ENCODE data around the gene CACNA1A.
"Not testable (repeated sequence)": the region's sequence is repeated elsewhere in the genome, so short reads cannot be mapped to it uniquely, and the experiment has no call there.

Gene CACNA1A

DNA sequence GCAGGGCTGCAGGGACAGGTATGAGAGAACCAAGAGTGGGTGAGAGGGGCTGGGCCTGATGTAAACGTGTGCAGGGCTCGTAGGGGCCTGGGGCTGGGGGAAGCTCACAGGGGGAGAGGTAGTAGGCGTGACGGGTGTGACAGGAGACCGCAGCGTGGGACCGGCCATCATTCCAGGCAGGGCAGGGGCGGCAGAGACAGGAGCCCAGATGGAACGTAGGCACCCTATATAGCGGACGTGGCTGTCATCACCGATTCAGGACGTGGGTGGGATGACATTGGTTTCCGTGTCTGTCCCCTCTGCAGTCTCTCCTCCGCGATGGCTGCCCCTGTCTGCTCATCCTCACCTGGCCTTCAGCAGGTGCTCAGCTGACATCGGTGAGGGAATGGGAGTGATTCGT lies 307.6 kb downstream of the CACNA1A start:
- DNase-seq (ENCODE audit: low spot score), result no peak

DNA sequence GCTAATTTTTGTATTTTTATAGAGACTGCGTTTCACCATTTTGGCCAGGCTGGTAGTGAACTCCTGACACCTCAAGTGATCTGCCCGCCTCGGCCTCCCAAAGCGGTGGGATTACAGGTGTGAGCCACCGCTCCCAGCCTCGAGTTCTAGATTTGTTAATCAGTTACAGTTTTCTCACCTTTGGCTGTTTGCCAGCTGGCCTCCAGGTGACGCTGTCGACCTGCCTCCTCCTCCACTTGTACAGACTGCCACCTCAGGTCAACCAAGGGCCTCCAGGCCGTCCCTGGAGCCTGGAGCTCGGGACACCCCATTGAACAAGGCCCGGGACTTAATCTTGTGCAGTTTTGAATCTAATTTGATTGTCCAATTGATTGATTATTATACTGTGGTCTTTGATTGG lies 310.6 kb downstream of the CACNA1A start:
- DNase-seq (ENCODE audit: low spot score), result peak; percentile 19

DNA sequence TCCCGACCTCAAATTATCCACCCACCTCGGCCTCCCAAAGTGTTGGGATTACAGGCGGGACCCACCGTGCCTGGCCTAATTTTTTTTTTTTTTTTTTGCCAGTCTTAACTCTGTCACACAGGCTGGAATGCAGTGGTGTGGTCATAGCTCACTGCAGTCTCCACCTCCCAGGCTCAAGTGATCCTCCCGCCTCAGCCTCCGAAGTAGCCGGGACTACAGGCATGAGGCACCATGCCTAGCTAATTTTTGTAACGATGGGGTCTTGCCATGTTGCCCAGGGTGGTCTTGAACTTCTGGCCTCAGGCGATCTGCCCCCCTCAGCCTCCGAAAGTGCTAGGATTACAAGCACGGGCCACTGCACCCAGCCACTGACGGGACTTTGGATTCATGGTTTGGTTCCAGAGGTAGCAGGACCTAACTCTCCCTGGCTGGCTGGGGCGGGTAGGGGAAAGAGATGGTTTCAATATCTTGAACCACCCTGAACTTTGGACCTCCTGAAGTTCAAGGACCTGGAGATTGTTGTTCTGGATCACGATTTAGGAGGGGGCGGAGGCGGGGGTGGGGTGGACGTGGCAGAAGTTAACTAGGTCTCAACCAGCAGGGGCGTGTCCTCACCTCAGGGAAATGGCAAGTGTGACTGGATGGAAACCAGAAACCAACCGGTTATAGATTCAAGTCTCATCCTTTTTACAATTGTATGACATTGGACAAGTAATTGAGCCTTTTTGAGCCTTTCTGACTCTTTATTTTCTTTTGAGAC lies 315.3 kb downstream of the CACNA1A start:
- DNase-seq (ENCODE audit: low spot score), result no peak

DNA sequence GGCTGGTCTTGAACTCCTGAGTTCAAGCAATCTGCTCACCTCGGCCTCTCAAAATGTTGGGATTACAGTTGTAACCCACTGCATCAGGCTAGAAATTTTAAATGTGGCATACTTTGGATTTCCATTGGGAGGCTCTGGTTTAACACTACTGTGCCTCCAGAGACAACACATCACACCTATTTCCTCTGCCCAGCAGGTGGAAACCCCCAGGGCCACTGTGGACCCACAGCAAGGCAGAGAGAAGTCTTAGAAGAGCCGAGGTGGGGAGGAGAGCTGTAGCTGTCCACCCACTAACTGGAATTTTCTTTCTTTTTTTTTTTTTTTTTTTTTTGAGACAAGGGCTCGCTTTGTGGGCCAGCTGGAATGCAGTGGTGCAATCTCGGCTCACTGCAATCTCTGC lies 316.7 kb downstream of the CACNA1A start:
- no peak for DNase-seq (ENCODE audit: low spot score)

DNA sequence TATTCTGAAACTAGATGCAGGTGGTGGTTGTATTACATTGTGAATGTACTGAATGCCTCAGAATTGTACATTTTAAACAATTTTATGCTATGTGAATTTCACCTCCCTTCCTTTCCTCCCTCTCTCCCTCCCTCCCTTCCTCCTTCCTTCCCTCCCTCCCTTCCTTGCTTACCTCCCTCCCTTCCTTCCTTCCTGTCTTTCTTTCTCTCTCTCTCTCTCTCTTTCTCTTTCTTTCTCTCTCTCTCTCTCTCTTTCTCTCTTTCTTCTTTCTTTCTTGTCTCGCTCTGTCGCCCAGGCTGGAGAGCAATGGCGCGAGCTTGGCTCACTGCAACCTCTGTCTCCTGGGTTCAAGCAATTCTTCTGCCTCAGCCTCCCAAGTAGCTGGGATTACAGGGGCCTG lies 318.9 kb downstream of the CACNA1A start:
- DNase-seq (ENCODE audit: low spot score), result no peak

DNA sequence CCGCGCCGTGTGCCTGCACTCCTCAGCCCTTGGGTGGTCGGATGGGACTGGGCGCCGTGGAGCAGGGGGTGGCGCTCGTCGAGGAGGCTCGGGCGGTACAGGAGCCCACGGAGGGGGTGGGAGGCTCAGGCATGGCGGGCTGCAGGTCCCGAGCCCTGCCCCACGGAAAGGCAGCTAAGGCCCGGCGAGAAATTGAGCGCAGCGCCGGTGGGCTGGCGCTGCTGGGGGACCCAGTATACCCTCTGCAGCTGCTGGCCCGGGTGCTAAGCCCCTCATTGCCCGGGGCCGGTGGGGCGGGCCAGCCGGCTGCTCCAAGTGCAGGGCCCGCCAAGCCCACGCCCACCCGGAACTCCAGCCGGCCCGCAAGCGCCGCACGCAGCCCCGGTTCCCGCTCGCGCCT lies 319.6 kb downstream of the CACNA1A start:
- not testable (repeated sequence) for DNase-seq (ENCODE audit: low spot score)

DNA sequence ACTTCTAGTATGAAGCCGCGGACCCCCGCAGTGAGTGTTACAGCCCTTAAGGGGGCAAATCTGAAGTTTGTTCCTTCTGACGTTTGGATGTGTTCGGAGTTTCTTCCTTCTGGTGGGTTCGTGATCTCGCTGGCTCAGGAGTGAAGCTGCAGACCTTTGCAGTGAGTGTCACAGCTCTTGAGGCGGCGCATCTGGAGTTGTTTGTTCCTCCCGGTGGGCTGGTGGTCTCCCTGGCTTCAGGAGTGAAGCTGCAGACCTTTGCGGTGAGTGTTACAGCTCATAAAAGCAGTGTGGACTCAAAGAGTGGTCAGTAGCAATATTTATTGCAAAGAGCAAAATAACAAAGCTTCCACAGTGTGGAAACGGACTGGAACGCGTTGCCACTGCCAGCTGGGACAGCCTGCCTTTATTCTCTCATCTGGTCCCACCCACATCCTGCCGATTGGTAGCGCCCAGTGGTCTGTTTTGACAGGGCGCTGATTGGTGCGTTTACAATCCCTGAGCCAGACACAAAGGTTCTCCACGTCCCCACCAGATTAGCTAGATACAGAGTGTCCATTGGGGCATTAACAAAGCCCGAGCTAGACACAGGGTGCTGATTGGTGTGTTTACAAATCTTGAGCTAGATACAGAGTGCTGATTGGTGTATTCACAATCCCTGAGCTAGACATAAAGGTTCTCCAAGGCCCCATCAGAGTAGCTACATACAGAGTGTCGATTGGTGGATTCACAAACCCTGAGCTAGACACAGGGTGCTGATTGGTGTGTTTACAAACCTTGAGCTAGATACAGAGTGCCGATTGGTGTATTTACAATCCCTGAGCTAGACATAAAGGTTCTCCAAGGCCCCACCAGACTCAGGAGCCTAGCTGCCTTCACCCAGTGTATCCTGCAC lies 320.3 kb downstream of the CACNA1A start:
- DNase-seq (ENCODE audit: low spot score), result not testable (repeated sequence)

DNA sequence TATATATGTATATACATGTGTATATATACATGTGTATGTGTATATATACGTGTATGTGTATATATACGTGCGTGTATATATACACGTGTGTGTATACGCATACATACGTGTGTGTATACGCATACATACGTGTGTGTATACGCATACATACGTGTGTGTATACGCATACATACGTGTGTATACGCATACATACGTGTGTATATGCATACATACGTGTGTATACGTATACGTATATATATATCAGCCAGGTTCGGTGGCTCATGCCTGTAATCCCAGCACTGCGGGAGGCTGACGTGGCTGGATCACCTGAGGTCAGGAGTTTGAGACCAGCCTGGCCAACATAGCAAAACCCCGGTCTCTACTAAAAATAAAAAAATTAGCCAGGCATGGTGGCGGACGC lies 321.4 kb downstream of the CACNA1A start:
- not testable (repeated sequence) for DNase-seq (ENCODE audit: low spot score)

DNA sequence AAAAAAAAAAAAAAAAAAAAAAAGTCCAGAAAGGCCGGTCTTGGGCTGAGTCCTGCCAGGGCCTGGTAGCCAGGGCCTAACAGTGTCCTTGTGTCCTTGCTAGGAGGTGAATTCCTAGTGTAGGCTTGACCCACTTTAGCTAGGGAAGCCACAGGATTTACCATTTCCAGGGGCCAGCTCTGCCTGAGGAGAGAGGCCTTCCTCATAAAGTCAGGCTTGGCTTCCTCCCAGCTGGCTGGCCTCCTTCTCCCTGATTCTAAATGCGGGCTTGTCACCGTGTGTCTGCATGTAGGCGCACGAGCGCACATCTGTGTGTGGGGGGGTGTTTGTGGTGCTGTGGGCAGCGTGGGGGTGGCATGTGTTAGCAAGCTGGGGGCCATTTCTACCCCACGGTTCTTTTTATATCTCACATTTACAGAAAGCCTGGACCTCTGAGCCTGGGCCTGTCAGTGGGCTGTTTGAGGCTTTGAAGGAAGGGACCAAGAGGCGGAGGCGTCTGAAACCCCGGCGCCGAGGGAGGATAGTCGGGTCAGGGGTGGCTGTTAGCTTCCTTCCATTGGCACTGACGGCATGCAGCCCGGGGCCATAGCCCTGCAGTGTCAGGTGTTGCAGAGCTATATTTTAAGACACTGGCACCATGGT lies 324.4 kb downstream of the CACNA1A start:
- no peak for DNase-seq (ENCODE audit: low spot score)

DNA sequence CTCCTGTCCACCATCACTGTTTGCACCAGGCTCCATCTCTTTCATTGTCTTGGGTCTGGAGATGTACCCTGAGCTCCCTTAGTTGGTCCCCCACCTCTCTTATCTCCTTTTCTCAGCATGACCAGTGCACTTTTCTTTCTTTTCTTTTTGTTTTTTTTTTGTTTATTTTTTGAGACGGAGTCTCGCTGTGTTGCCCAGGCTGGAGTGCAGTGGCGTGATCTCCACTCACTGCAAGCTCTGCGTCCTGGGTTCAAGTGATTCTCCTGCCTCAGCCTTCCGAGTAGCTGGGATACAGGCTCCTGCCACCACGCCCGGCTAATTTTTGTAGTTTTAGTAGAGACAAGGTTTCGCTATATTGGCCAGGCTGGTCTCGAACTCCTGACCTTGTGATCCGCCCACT lies 328.0 kb downstream of the CACNA1A start:
- not testable (repeated sequence) for DNase-seq (ENCODE audit: low spot score)

DNA sequence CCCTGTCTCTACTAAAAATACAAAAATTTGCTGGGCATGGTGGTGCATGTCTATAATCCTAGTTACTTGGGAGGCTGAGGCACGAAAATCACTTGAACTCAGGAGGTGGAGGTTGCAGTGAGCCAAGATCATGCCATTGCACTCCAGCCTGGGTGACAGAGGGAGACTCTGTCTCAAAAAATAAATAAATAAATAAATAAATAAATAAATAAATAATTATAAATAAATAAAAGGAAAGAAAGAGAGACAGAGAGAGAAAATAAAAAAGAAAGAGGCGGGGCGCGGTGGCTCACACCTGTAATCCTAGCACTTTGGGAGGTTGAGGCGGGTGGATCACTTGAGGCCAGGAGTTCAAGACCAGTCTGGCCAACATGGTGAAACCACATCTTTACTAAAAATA lies 328.7 kb downstream of the CACNA1A start:
- DNase-seq (ENCODE audit: low spot score), result not testable (repeated sequence)

DNA sequence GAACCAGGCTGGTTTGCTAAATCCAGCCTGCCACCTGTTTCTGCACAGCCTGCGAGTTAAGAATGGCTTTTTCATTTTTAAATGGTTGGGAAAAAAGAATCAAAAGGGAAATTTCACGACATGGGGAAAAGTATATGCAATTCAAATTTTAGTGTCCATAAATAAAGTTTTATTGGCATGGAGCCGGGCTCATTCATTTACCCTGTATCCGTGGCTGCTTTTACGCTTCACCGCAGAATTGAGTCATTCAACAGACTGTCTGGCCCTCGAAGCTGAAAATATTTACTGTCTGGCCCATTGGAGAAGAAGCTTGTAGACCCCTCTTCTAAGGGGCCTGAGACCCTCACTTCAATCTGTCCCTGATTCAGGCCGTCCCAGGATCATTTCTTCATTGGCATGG lies 329.9 kb downstream of the CACNA1A start:
- DNase-seq (ENCODE audit: low spot score), result no peak

DNA sequence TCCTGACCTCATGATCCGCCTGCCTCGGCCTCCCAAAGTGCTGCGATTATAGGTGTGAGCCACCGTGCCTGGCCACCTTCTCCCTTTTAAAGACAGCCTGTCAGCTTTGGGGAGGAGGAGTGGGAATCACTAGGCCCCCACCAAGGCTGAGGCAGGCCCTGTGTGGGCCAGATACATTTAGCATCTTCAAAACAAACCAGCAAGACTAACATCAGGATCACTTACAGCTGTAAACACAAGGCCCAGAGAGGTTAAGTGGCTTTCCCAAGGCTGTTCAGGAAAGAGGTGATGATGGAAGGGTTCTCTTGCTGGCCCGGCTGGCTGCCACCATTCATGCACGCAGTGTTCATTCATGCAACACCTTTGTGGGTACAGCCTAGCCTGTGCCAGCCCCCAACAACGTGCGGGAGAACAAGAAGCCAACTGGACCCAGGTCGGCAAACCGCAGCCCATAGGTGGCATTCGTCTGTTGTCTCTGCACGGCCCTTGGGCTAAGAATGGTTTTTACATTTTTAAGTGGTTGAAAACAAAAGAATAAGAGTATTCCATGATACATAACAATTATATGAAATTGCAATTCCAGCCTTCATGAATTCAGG lies 333.0 kb downstream of the CACNA1A start:
- no peak for DNase-seq (ENCODE audit: low spot score)

DNA sequence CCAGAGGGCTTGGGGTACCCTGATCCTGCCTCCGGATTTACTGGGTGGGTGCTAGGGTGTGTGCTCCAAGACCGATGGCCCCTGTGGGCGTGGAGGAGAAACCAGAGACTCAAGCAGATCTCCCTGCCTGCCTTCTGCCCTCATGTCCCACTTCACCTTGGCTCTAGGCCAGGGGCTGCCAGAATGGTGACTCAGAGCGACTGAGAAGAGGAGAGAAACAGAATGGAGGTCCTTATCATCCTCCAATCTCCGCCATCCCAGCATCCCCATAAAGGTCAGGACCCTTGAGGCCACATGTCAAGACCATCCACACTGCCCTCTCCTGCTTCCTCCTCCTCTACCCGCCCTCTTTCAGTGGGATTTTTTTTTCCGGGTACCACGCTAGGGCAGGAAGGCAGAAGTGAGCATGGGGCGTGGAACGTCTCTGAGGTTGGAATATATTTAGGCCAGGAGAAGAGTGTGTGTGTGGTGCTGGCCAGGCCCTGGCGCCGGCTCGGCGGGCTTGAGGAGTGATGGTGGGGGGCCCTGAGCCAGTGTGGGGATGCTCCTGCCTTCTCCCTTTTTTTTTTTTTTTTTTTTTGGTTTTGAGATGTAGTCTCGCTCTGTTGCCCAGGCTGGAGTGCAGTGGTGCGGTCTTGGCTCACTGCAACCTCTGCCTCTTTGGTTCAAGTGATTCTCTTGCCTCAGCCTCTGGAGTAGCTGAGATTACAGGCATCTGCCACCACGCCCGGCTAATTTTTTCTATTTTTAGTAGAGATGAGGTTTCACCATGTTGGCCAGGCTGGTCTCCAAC lies 333.7 kb downstream of the CACNA1A start:
- peak; percentile 42 for DNase-seq (ENCODE audit: low spot score)

DNA sequence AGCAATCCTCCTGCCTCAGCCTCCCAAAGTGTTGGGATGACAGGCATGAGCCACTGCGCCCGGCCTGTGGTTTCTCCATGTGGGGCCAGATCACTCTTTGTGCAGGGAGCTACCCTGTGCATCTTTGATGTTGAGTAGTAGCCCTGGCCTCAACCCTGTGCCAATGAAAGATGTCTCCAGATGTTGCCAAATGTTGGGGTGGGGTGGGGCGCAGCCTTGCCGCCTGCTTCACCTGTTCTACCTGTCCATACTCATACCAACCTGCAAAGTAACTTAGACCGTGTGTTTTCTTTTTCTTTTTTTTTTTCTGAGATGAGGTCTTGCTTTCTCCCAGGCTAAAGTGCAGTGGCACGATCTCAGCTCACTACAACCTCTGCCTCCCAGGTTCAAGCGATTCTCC lies 335.1 kb downstream of the CACNA1A start:
- DNase-seq (ENCODE audit: low spot score), result no peak

DNA sequence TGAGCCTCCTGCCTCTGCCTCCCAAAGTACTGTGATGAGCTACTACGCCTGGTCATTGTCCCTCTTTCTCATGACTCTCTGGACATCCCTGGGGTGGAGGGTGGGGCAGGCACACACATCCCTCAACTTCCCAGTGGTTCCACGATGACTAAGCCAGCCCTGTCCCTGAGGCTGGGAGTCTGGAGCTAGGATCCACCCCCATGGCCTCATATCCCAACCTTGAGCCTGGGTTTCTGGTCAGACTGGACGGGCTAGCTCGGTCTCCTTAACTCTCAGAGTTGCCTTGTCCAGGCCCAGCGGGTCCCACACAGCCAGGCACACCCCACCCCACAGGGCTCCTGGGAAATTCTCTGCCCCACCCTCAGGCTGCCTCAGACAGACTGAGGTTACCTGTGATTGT lies 336.5 kb downstream of the CACNA1A start:
- DNase-seq (ENCODE audit: low spot score), result no peak

DNA sequence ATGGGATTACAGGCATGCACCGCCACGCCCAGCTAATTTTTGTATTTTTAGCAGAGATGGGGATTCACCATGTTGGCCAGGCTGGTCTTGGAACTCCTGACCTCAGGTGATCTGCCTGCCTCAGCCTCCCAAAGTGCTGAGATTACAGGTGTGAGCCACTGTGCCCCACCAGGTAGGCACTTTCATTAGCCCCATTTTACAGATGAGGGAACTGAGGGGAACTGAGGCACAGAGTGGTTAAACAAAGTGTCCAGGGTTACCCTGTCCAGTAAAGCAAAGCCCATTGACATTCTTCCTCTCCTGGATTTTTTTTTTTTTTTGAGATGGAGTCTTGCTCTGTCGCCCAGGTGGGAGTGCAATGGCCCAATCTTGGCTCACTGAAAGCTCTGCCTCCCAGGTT lies 340.1 kb downstream of the CACNA1A start:
- not testable (repeated sequence) for DNase-seq (ENCODE audit: low spot score)

DNA sequence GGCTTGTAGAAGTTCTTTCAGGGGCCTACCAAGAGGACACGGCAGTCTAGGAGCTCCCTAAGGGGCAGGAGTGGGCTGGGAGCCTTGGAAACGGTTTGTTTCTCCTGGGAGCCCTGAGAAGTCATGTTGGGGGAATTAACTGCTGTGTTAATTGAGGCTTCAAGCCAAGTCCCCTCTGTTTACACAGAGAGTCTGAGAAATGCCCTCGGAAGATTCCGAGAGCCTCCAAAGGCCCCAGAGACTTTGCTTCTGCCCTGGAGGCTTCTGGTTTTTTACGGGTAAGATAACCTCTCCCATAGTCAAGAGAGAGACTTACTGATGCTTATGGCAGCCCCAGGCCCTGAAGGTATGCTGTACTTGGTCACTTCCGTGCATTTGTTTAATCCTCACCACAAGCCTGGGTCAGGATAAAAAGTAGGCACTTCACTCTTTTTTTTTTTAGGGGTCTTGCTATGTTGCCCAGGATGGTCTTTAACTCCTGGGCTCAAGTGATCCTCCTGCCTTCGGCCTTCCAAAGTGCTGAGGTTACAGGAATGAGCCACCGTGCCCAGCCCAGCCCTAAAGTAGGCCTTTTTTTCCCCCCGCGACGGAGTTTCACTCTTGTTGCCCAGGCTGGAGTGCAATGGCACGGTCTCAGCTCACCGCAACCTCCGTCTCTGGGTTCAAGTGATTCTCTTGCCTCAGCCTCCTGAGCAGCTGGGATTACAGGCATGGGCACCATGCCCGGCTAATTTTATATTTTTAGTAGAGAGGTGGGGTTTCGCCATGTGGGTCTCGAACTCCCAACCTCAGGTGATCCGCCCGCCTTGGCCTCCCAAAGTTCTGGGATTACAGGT lies 340.9 kb downstream of the CACNA1A start:
- DNase-seq (ENCODE audit: low spot score), result no peak

DNA sequence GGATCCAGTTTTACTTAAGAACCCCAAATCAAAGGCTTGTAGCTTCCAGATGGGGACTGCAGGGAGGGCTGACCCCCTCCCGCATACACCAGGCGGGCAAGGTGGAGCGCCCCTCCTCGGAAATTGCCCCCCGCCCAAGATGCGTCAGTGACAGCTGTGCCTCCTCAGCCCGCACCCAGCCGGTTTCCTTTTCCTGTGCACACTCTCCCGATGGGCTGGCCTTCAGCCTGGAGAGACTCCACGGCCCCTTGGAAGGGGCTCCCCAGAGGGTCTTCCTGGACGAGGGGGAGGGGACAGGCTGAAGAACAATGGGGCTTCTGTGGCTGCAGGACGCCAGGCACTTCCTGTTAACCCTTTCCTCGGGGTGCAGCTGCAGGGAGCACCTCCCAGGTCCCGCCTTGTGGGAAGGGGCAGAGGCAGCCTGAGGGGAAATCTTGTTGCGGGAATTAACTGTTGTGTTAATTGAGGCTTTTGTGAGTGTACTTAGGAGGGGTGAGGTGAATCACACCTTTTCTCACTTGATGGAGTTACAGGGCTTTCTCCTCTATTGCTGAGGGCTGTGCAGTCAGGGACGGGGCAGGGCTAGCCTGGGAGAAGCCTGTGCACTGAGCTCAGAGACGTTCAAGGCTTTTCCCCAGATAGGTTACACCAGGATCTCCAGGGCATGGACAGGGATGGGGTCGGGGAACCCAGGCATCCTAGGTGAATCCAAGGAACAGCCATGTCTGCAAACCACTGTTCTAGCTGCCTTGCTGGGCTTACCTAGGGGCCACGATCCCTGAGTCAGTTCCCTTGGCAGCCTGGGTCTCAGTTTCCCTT lies 341.7 kb downstream of the CACNA1A start:
- DNase-seq (ENCODE audit: low spot score), result no peak
